GM18909 (cell line): ENCODE results near the gene ARFIP2.

Experiments
- ATAC-seq: cut with Tn5 transposase; IDR thresholded peaks from one replicate; pipeline ENCODE4 v1.9.1; 2021; ENCODE audit warnings: mild to moderate bottlenecking; ENCODE audit not compliant: unreplicated experiment, poor library complexity

ARFIP2 gene

DNA sequence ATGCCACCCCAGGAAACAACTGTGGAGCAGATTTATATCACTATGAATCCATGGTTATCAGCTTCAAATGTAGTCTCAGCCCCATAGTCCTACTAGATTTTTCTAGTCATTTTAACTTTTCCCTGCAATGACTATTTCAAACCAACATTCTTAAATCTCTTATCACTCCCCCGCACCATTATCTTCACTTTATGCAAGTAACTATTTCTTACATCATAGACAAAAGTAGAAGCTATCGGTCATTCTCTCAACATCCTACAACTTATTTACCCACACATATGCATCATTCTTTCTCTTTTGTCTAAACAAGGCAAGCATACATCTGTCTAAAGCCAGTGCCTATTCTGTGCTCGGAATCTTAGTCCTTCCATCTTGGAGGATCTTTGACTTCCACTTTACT lies 4.5 kb upstream of the ARFIP2 start:
- no peak for ATAC-seq

DNA sequence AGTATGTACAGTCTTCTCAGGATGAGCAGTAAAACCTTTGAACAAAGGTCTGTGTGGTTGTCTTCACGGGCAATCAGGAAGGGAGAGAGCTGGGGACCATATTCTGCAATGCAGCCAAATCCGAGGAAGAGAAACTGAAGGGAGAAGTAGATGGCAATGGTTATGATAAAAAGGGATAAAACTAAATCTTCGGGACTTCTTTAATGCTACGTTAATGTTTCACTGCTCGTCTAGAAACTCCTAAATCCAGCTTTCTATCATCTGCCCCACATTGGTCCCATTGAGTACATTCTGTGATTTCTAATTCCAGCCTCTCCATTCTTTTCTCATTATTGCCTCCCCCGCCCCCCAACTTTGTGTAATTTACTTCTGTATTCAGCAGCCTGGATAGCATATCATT lies 1.9 kb upstream of the ARFIP2 start:
- ATAC-seq, result no peak

DNA sequence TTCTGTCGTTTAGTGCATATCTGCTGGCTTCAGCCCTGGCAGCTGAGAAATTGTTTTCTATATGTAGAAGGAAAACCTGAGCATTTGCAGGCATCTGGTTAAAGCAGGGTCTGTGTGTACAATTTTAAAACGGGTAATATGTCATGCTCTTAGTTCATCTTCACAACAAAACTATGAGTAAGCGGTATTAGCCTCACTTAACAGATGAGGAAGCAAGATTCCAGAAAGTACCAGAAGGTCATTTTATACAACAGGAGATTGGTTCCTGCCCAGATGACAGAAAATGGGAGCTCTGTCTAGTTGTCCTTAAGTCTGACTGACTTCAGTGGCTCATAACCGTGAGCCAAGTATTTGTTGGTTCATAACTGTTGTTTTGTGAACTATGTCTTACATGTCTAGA lies 1.3 kb upstream of the ARFIP2 start:
- no peak for ATAC-seq

DNA sequence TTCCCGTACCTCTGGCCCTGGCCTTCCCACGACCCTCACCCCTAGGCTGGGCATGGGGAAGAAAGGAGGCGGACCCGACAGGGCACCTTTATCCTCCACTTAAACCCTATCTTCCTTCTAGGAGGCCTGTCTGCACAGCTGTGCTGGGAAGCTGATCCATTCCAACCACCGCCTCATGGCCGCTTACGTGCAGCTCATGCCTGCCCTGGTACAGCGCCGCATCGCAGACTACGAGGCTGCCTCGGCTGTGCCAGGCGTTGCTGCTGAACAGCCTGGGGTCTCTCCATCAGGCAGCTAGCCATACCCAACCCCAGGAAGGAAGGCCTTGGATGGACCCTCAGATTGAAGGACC lies 769 bp upstream of the ARFIP2 start:
- ATAC-seq, result no peak

DNA sequence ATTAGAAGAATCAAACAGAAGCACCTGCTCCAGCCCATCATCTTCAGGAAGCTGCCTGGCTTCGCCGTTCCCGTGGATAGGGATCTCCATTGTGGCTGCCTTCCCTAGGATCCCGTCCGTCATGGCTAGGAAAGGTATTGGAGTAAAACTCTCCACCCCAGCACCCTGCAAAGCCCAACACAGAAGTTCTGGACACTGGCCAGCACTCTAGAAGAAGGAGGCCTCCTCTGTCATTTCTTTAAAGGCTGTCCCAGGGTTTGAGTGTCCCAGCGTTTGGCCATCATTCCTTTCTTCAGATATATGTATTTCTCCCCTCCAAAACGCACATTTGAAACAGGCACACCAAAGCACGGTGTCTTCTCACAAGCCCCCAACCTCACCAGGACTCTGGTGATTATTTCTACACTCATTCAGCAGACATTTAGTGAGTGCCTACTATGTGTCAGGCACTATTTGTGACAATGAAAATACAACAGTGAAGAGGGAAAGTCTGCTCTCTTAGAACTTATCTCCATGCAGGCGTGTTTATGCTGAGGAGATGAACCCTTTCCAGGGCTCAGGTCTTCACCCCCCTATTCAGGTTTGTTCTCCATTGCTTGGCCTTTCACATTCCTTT lies 724 bp downstream of the ARFIP2 start:
- no peak for ATAC-seq

DNA sequence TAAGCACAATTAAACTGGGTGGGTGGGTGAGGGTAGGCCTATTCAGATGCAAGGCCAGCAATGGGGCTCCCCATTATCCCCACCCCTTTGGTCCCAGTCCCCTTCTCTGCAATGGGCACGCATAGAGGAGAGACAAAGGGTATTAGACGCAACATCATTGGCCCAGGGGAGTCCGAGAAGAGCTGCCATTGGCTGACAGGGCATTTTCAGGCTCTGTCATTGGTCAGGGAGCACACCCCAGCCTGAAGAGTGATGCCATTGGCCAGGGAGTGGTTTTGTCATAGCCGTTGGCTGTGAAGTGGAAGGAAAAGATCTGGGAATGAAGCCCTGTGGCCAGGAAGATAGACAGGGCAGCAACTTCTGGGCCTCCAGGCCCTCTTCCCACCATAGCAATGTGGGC lies 4.6 kb downstream of the ARFIP2 start:
- no peak for ATAC-seq

DNA sequence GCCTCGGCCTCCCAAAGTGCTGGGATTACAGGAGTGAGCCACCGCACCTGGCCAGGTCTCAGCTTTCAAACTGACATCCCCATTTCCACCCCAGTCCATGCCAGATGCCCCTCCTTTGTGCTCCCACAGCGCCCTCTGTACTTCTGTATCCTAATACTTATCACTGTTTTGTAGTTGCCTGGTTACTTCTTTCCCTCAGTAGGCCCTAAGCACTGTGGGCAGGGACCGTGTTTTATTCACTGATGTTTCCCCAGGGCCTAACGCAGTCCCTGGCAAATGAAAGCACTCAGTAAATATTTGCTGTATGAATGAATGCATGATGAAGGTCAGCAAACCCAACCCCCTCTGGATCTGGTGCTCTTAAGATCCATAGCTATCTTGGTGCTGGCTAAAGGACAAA lies 5.2 kb downstream of the ARFIP2 start:
- no peak for ATAC-seq

DNA sequence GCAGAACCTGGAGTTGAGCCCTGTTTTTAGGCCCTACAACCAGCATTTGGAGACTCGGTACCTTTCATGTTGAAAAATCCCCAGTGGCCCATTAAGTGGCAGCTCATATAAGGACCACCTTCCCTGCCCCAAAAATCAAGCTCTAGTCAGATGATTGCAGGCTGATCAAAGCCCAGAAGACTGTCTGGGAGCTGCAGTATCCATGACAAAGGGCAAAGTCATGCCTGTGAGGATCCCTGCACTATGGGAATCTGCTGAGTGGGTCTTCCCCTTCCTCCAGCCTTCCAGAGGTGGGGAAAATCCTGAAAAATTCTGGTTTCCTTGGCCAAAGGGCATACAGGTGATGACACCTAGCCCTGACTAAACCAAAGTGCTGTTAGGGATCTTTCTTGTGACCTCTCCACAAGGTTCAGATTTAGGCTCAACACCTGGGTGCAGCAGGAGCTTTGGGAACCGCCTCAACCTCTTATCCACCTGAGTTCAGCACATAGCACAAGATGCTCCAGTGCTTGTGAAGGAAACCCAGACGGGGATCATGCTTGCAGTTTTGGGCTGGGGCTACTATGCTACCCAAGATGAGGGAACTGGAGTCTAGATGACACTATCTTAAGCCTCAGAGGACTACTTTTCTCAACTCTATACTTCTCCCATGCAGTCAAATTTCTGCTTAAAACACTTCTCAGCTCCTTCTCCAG lies 6.2 kb downstream of the ARFIP2 start:
- no peak for ATAC-seq

DNA sequence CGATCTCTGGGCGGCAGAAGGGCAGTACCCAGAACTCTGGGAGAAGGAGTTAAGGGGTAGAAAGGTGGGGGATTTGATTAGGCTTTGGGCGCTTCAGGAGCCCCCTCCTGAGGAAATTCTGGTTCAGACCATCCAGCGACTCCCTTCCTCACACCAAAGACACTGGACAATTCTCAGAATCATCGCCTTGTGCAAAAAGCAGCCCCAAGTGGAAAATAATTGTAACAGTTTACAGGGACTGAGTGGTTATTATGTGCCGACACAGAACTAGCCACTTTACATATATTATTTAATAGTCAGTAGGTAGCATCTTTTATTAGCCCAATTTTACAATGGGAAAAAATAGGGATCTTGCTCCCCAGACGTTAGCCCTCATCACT lies 6.7 kb downstream of the ARFIP2 start:
- no peak for ATAC-seq

DNA sequence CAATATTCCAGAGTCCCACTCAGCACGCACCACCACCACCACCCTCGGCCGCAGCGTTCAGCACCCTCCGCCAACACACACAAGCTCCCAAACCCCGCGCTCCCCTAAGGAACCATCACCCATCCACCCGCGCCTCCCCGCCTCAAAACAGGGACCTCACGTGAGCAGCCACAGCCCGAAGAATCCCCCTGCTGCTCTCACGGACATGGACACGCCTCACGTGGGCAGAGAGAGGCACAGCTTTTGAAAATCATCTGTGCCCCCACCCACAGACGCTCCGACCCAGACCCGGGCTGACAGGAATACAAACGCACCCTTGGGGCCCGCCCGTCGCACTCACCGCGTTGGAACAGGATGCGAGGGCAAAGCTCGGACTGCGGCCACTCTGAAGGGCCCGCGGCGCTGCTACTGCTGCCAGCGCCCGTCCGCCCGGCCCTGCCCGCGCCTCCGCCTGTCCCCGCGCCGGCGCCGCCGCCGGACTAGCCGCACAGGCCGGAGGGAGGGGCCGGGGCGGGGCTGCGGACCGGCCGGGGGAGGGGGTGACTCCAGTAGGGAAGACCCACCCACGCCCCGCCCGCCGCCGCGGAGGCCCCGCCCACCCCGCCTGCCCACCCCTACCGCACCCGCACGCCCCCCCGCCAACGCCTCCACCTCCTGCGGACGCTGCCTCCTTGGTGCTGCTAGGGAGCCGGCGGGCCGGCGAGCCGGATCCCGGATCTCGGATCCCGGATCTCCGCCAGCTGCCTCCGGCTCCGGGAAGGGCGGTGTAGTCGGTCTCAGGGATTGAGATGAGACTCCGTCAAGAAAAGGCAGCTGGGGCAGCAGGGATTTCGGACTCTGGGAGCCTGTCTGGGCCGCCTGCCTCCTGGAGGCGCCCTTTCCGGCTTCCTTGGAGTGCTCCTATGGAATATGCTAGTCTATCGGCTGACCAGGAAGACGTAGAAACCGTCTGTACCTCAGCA lies 7.4 kb downstream of the ARFIP2 start, which contains the start of gene TRIM3:
TRIM3 (minus strand) TSS at position 491 of the 962 bp plus-strand sequence. CDS start 8,246 bp downstream, outside the sequence.
- ATAC-seq, result peak; percentile 64

DNA sequence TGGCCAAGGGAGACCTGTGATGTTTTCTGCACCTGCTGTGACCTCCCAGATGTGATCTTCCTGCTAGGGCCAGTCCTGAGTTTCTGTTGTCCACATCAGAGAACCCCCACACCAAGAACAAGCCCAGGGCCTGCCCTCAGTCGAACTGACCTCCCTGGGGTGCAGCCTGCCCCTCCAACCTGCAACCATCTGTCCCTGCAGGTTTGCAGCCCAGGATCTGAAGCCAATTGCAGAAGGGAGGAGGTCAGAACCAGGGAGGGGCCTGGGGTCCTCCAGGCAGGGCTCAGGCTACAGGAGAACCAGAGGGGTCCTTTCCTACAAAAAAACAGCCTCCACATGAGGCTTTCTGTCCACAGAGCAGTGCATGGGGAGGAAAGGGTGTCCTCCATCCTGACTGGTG lies 8.2 kb downstream of the ARFIP2 start:
- ATAC-seq, result no peak

DNA sequence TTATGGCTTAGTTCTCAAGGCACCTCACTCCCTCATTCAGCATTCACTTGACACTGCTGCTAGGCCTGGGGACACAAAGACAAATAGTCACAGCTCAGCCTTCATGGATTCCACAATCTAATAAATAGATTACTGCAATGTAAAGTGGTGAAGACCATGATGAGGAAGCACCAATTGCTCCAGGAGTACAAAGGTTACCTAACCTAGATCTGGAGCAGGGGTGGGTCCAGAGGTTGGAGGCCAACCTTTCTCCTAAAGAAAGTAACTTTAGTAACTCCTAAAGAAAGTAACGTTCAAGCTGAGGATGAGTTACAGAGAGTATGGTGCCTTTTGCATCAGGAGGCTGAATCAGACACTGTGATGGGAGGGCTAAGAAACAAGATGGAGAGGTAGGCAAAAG lies 11.5 kb downstream of the ARFIP2 start:
- ATAC-seq, result no peak

DNA sequence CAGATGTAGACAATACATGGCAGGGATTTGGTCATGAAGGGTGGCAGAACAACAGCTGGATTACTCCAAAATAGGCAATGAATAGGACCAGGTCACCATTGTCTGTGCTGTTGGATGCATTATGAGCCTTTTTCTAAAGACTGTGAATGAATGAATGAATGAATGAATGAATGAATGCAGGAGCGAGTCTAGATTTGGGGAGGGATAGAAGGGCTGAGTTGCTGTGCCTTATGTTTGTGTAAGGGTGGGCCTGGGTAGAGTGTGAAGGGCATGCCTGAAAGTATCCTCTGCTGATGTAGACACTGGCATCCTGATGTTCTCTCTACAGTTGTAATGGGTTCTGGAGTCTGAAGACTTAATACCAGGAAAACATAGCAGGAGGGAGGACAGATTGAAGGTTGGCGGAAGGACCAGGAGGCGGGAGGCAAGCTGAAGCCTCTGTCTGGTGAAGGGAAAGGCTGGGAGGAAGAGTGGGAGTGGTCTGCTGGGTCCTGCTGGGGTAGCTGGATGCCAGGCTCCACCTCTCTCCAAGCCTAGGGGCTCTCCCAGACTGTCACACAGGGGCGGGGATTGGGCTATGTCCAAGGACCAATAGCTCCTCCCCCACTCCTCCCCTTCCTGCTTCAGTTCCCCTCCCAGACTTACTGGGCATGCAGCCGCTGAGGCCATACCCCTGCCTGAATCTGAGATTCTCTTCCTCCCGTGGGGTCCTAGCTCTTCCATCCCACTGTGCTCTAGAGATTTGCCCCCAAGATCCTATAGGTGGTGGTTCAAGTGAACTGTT lies 12.2 kb downstream of the ARFIP2 start:
- ATAC-seq, result peak; percentile 80

DNA sequence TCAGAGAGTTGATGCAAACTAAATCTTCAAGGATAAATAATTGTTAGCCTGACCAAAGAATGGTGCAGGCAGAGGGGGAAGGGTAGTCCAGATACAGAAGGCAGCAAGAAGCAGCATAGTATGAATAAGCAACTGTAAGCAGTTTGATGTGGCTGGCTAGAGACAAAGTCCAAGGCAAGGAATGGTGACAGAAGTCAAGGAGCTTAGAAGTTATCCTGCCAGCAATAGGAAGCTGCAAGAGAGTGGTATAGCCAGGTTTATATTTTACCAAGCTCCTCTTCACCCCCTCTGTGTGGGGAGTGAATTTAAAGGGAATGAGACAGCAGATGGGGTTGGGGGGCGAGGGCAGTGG lies 22.1 kb downstream of the ARFIP2 start:
- ATAC-seq, result no peak

DNA sequence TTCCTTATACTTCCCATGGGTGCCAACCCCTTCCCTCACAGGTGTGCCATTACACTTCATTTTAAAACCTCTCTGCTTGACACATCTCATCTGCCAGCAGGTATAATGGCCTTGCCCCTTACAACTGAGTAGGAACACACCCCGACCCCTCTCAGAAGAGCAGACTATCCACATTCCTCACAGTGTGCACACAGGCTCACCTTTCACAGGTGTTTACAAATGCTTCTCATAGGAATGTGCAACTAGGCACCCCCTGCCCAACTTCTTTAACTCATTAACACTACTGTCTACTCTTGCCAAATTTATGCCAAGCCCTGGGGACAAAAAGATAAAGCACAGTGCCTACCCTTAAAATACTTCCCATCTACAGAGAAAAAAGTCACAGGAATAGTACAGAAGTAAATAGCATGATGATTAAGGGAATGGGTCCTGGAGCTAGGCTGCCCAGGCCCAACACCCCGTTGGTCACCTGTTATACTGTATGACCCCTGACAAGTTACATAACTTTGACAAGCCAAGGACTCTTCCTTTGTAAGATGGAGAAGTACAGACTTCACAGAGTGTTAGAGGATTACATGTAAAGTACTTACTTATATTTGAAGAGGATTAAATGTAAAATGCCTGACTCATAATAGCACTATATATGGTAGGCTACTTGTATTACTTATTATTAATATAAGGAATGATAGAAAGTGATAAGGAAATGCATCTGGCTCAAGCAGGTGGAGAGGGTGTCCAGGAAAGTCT lies 22.6 kb downstream of the ARFIP2 start:
- ATAC-seq, result no peak

DNA sequence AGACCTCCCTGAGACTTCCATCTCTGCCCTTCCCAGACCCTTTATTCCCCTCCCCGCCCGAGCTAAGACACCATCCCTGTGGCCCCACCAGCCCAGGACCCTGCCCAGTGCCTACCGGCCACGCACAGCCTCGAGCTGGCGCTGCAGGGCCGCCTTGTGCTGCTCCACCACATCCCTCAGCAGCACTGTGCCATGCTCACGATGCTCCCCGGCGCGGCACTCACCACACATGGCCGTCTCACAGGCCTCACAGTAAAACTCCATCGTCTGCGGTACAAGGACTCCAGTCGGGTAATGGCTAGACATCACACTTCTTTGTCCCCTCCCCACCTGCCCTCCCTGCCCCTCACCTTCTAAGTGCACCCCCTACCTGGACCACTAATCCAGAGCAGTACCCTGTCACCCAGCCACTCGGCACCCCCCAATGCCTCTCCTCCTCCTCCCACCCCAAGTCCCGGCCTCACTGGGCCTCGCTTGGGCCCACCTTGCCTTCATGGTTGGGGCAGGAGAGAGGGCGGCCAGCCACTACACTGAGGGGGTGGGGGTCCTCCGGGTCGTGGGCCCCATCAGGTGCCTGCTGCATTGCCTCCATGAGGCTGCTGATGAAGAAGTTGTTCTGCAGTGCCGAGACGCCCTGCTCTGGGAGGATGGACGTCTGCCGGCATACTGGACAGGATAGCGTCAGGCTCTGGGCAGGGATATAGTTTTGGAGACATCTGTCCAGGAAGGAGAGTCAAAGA lies 23.4 kb downstream of the ARFIP2 start:
- ATAC-seq, result no peak

DNA sequence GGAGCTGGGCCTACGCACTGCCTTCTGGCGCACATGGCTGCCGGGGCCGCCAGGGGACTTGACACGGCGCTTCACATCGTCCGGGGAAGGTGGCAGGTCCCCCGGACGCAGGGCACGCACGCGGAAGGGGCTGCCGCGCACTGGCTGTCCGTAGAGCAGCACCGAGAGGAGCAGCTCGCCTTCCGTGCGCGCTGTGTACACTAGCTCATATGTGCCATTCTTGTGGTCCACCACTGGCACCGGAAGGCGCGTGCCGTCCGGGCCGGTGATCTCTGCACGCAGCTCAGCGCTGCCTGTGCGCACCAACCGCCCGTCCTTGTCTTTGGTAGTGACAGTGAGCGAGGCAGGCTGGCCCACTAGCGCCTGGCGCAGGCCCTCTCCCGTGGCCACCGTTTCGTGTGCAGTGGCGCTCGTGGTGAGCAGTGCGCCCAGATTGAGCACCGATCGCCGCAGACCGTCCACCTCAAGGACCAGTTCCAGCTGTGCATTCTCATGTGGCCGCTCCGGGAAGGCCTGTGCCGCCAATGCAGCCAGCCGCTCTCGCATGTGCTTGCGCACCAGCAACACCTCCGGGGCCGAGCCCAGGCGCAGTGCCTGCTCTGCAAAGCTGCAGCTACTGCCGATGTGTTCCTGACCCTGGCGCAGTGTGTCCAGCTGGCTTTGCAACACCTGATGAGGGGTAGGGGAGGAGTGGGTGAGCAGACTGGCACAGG lies 24.6 kb downstream of the ARFIP2 start:
- ATAC-seq, result no peak

DNA sequence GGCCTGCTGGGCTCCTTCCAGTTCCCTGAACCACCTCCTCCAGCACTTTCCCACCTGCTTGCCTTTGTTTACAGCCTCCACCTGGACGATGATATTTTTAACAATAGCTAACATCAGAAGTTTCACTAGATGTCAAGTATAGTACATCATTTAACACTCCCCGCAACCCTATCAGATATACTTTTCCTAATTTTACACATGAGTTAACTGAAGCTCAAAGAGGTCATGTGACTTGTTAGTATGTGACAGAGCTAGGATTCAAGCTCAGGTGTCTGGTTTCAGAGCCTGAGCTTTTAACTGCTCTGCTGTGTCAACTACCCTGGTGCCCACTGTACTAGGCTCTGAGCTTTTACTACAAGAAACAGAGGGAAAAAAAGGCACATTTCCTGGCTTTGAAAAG lies 26.1 kb downstream of the ARFIP2 start:
- no peak for ATAC-seq

DNA sequence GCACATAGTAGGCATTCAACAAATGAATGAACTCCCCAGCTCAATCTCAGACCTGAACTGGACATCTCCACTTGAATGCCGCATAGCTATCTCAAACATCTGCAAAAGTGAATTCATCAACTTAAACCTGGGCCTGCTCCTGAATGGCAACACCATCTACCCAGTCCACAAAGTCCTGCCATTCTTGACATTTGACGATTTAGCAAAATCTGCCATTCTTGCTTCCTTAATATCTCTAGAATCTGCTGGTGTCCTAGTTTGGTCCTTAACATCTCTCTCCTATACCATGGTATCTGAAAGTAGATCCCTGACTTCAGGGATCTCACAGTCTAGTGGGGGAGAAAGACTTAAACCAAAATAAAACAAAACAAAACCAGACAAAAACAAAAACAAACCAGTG lies 28.0 kb downstream of the ARFIP2 start:
- no peak for ATAC-seq
